ENCODE data around the gene OR10T2. TPM values are rescaled to one million over a fixed set of nuclear protein-coding genes. Genes with fewer than 3 reads are reported as not detected.

Gene OR10T2
- polyA plus RNA-seq, 1 experiment, result not detected

GRCh38 chr1:158362482-158362881 lies 36.8 kb downstream of the OR10T2 start:
- Histone ChIP-seq H3K27me3 (ENCODE audit: control insufficient read depth, insufficient read depth, low read length) (no peaks in the 10 kb centered on the region), H3K4me3 (ENCODE audit: low read depth, low read length) (no peak overlapping the region), H3K9me3 (ENCODE audit: control insufficient read depth, insufficient read depth, low read length) (no peaks in the 10 kb centered on the region), H3K27ac (ENCODE audit: low read depth, low read length) (no peak overlapping the region)
- no peak for DNase-seq (ENCODE audit: low read depth, low spot score)
- POLR2A ChIA-PET, result no interaction called here
- CTCF ChIA-PET, result no interaction called here
- TF ChIP-seq CTCF (IDR thresholded peaks at IDR 0.05; ENCODE audit: low read depth, low read length), result no peak

GRCh38 chr1:158357441-158357840 lies 41.8 kb downstream of the OR10T2 start:
- ChIA-PET CTCF (no interaction called here), POLR2A (no interaction called here)
- no peak for TF ChIP-seq CTCF (IDR thresholded peaks at IDR 0.05; ENCODE audit: low read depth, low read length)
- no peaks in the 10 kb centered on the region for H3K27me3 ChIP-seq (ENCODE audit: control insufficient read depth, insufficient read depth, low read length)
- H3K4me3 ChIP-seq (ENCODE audit: low read depth, low read length), result no peak overlapping the region
- H3K9me3 ChIP-seq (ENCODE audit: control insufficient read depth, insufficient read depth, low read length), result peaks cover 4% of the 10 kb centered on the region; the same call in 1 of the 2 replicates
- DNase-seq (ENCODE audit: low read depth, low spot score), result no peak
- H3K27ac ChIP-seq (ENCODE audit: low read depth, low read length), result no peak overlapping the region

- H3K27ac ChIP-seq (ENCODE audit: low read depth, low read length), result no peak overlapping the region
- POLR2A ChIA-PET, result no interaction called here
- CTCF ChIA-PET, result no interaction called here
- no peak overlapping the region for H3K4me3 ChIP-seq (ENCODE audit: low read depth, low read length)
- DNase-seq (ENCODE audit: low read depth, low spot score), result no peak
- H3K9me3 ChIP-seq (ENCODE audit: control insufficient read depth, insufficient read depth, low read length), result peaks cover 4% of the 10 kb centered on the region; the same call in 1 of the 2 replicates
- no peaks in the 10 kb centered on the region for H3K27me3 ChIP-seq (ENCODE audit: control insufficient read depth, insufficient read depth, low read length)
- no peak for TF ChIP-seq CTCF (IDR thresholded peaks at IDR 0.05; ENCODE audit: low read depth, low read length)
These were observed 42.6 kb downstream of the OR10T2 start for GRCh38 chr1:158356616-158357015.

- Histone ChIP-seq H3K4me3 (ENCODE audit: low read depth, low read length) (no peak overlapping the region), H3K9me3 (ENCODE audit: control insufficient read depth, insufficient read depth, low read length) (peaks cover 9% of the 10 kb centered on the region), H3K27me3 (ENCODE audit: control insufficient read depth, insufficient read depth, low read length) (no peaks in the 10 kb centered on the region), H3K27ac (ENCODE audit: low read depth, low read length) (no peak overlapping the region)
- ChIA-PET CTCF (no interaction called here), POLR2A (no interaction called here)
- no peak for DNase-seq (ENCODE audit: low read depth, low spot score)
- no peak for TF ChIP-seq CTCF (IDR thresholded peaks at IDR 0.05; ENCODE audit: low read depth, low read length)
These were observed 43.4 kb downstream of the OR10T2 start for GRCh38 chr1:158355773-158356285.

- no peak overlapping the region for H3K4me3 ChIP-seq (ENCODE audit: low read depth, low read length)
- ChIA-PET POLR2A (no interaction called here), CTCF (no interaction called here)
- peaks cover 11% of the 10 kb centered on the region for H3K9me3 ChIP-seq (ENCODE audit: control insufficient read depth, insufficient read depth, low read length)
- TF ChIP-seq CTCF (IDR thresholded peaks at IDR 0.05; ENCODE audit: low read depth, low read length), result no peak
- no peak for DNase-seq (ENCODE audit: low read depth, low spot score)
- no peak overlapping the region for H3K27ac ChIP-seq (ENCODE audit: low read depth, low read length)
- no peaks in the 10 kb centered on the region for H3K27me3 ChIP-seq (ENCODE audit: control insufficient read depth, insufficient read depth, low read length)
These were observed 45.0 kb downstream of the OR10T2 start for GRCh38 chr1:158354255-158354654.

All from AG04450 (cell line).